ENCODE results near the gene PACS1.

GRCh38 chr11:66225066-66225465 lies 155.0 kb downstream of the PACS1 start:
- no peak for TF ChIP-seq POLR2AphosphoS5 (IDR thresholded peaks at IDR 0.05)
- TF ChIP-seq, protein P1, sequence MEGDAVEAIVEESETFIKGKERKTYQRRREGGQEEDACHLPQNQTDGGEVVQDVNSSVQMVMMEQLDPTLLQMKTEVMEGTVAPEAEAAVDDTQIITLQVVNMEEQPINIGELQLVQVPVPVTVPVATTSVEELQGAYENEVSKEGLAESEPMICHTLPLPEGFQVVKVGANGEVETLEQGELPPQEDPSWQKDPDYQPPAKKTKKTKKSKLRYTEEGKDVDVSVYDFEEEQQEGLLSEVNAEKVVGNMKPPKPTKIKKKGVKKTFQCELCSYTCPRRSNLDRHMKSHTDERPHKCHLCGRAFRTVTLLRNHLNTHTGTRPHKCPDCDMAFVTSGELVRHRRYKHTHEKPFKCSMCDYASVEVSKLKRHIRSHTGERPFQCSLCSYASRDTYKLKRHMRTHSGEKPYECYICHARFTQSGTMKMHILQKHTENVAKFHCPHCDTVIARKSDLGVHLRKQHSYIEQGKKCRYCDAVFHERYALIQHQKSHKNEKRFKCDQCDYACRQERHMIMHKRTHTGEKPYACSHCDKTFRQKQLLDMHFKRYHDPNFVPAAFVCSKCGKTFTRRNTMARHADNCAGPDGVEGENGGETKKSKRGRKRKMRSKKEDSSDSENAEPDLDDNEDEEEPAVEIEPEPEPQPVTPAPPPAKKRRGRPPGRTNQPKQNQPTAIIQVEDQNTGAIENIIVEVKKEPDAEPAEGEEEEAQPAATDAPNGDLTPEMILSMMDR (IDR thresholded peaks at IDR 0.05), result no peak

Measured in breast epithelium (tissue), 3 donors.